Right lobe of liver (tissue), 4 donors: ENCODE data around the gene AARS2.

Source experiments
- CTCF ChIP-seq, 4 donors: fragments of 200-600 bp in 3 of 4; fragments of 450-650 bp in 1 of 4; IDR thresholded peaks; one replicate each; pipeline versions ENCODE4 v1.5.1 to v1.8.0; 2016 to 2022; ENCODE audit warnings: antibody characterized with exemption in 4 of 4, mild to moderate bottlenecking in 2 of 4
- POLR2A ChIP-seq: fragments of 450-650 bp; IDR thresholded peaks from one replicate; pipeline ENCODE4 v1.6.1; 2017; ENCODE audit warnings: antibody characterized with exemption, mild to moderate bottlenecking
- donor health status: DM: no; HTN: no; CAD: no.
- donor health status: DM: no; HTN: no; CAD: no.
- donor health status: DM: no; HTN: yes; CAD: no.

- TF ChIP-seq CTCF (IDR thresholded peaks at IDR 0.05): no peak
- no peak for TF ChIP-seq POLR2A
Measured at GRCh38 chr6:44327760-44328159, 14.6 kb upstream of the AARS2 start.
